OCI-LY7 (cell line): ENCODE data around the gene ITSN2. TPM values are rescaled to one million over a fixed set of nuclear protein-coding genes. Genes with fewer than 3 reads are reported as not detected.

Source experiments
- BruUV-seq: library from RNA; stranded (reverse); fragments of 400-500 nt; replicated peaks from 2 replicates; lab custom pipeline; 2021; lab: Mats Ljungman, UMichigan
- CTCF ChIA-PET: fragments of 300-600 bp; sonication (Branson Sonifier 250); formaldehyde crosslinking; loops from one replicate; lab custom pipeline; 2022; ENCODE audit warnings: antibody characterized with exemption; ENCODE audit not compliant: unreplicated experiment; lab: Charles Lee
- POLR2A ChIA-PET: fragments of 300-600 bp; sonication (Branson Sonifier 250); formaldehyde crosslinking; loops from one replicate; lab custom pipeline; 2022; ENCODE audit warnings: antibody characterized with exemption; lab: Charles Lee
- DNase-seq: peaks from one replicate; pipeline ENCODE4 v3.0.0-alpha.2; 2015; ENCODE audit warnings: low spot score
- H2AFZ ChIP-seq: fragments of 200-600 bp; sonication (generic), shearing (Covaris generic); 2 replicates; pipeline ENCODE4 v1.6.1; 2014; ENCODE audit warnings: mild to moderate bottlenecking, antibody characterized with exemption, low read length, moderate library complexity
- H3K27ac ChIP-seq: fragments of 200-600 bp; sonication (generic); 2 replicates; pipeline ENCODE4 v1.5.1; 2014; ENCODE audit warnings: mixed run types, low read depth, mild to moderate bottlenecking, moderate library complexity, low read length, inconsistent platforms; ENCODE audit not compliant: poor library complexity, severe bottlenecking
- H3K36me3 ChIP-seq: fragments of 200-600 bp; sonication (generic); 2 replicates; pipeline ENCODE4 v1.6.1; 2014; ENCODE audit warnings: mild to moderate bottlenecking, antibody characterized with exemption, low read length, moderate library complexity, mixed read lengths; ENCODE audit not compliant: insufficient read depth
- H3K4me1 ChIP-seq: fragments of 200-600 bp; sonication (generic); 2 replicates; pipeline ENCODE4 v1.5.1; 2014; ENCODE audit warnings: mild to moderate bottlenecking, low read length; ENCODE audit not compliant: insufficient read depth, poor library complexity, severe bottlenecking
- H3K4me2 ChIP-seq: fragments of 200-600 bp; sonication (generic); 2 replicates; pipeline ENCODE4 v1.6.1; 2014; ENCODE audit warnings: mild to moderate bottlenecking, low read length
- H3K4me3 ChIP-seq: fragments of 200-600 bp; sonication (generic); 2 replicates; pipeline ENCODE4 v1.5.1; 2014; ENCODE audit warnings: mild to moderate bottlenecking, low read depth, low read length; ENCODE audit not compliant: poor library complexity, severe bottlenecking
- H3K79me2 ChIP-seq: fragments of 200-600 bp; sonication (generic); 2 replicates; pipeline ENCODE4 v1.6.1; 2016; ENCODE audit warnings: low read depth, mild to moderate bottlenecking, low read length, moderate library complexity, mixed read lengths; ENCODE audit not compliant: insufficient read depth
- H3K9me2 ChIP-seq: fragments of 200-600 bp; sonication (generic); 2 replicates; pipeline ENCODE4 v1.6.1; 2016; ENCODE audit warnings: mild to moderate bottlenecking, low read length, mixed read lengths; ENCODE audit not compliant: insufficient read depth
- H3K9me3 ChIP-seq: fragments of 200-600 bp; sonication (generic); 2 replicates; pipeline ENCODE4 v1.6.1; 2014; ENCODE audit warnings: mild to moderate bottlenecking, mixed run types, low read length, mixed read lengths
- H4K20me1 ChIP-seq: fragments of 200-600 bp; sonication (generic); 2 replicates; pipeline ENCODE4 v1.6.1; 2014; ENCODE audit warnings: mild to moderate bottlenecking, antibody characterized with exemption, low read length, moderate library complexity, mixed read lengths; ENCODE audit not compliant: insufficient read depth
- CTCF ChIP-seq: fragments of 200-600 bp; sonication (generic); conservative IDR thresholded peaks from 2 replicates; pipeline ENCODE4 v1.5.1; 2014; ENCODE audit warnings: mild to moderate bottlenecking, antibody characterized with exemption, low read length, moderate library complexity, mixed read lengths
- EZH2phosphoT487 ChIP-seq: fragments of 200-600 bp; sonication (generic); IDR thresholded peaks from 2 replicates; pipeline ENCODE4 v1.6.1; 2018; ENCODE audit warnings: low read depth, borderline replicate concordance, mild to moderate bottlenecking, mixed run types, antibody characterized with exemption, low read length, moderate library complexity, mixed read lengths
- intact Hi-C: fragments of 100-400 bp; cut with micrococcal nuclease; formaldehyde crosslinking; loops from one replicate; pipeline ENCODE4 v1.10.0; 2022; ENCODE audit not compliant: unreplicated experiment
- total RNA-seq, 2 experiments: library from RNA; depleted of rRNA in 1 of 2; stranded (reverse); fragments of >200 nt in 1 of 2; shearing (Covaris generic) in 1 of 2; gene quantifications; 2 replicates each; pipeline ENCODE4 v1.2.3, GENCODE V29; 2014 to 2022

ITSN2 gene
- total RNA-seq, 2 experiments from 2014 or later = 25.4 to 65.7 TPM

GRCh38 chr2:24214880-24215279, 145.5 kb downstream of the ITSN2 start:
- H3K36me3 ChIP-seq = peaks cover 9% of the 10 kb centered on the region
- peak; percentile 57 for DNase-seq
- no peaks in the 10 kb centered on the region for H4K20me1 ChIP-seq
- H3K9me2 ChIP-seq = no peaks in the 10 kb centered on the region
- ChIA-PET CTCF (no interaction called here), POLR2A (interaction anchor here (0.5 to 2.1 kb wide), 6 partner anchors 8 to 146 kb away, joined by 3 to 10 read pairs (median 4); partner anchors contain the start of gene ITSN2)
- H3K4me1 ChIP-seq = peaks cover 22% of the 10 kb centered on the region
- TF ChIP-seq CTCF (no peak), EZH2phosphoT487 (no peak)
- intact Hi-C loops = no loop called here
- BruUV-seq = TSS peak; percentile 50
- H3K79me2 ChIP-seq = no peaks in the 10 kb centered on the region
- peak overlapping the region; percentile 7 for H3K4me3 ChIP-seq
- no peak overlapping the region for H3K27ac ChIP-seq
- peak overlapping the region; percentile 27; the same call in 1 of the 2 replicates for H2AFZ ChIP-seq
- peak overlapping the region; percentile 42 for H3K4me2 ChIP-seq
- H3K9me3 ChIP-seq = no peaks in the 10 kb centered on the region

- BruUV-seq = no TSS peak
Observed at GRCh38 chr2:24211408-24211807, 148.9 kb downstream of the ITSN2 start.

More at GRCh38 chr2:24211408-24211807, 148.9 kb downstream of the ITSN2 start:
- no peak overlapping the region for H3K4me3 ChIP-seq
- H3K9me3 ChIP-seq = no peaks in the 10 kb centered on the region
- H4K20me1 ChIP-seq = no peaks in the 10 kb centered on the region
- no peak for DNase-seq
- H3K4me2 ChIP-seq = no peak overlapping the region
- H3K36me3 ChIP-seq = peaks cover 9% of the 10 kb centered on the region
- H3K27ac ChIP-seq = no peak overlapping the region
- no peak overlapping the region for H2AFZ ChIP-seq
- H3K4me1 ChIP-seq = peaks cover 22% of the 10 kb centered on the region
- intact Hi-C loops = no loop called here
- no peaks in the 10 kb centered on the region for H3K9me2 ChIP-seq
- CTCF ChIA-PET = no interaction called here
- TF ChIP-seq CTCF (no peak), EZH2phosphoT487 (no peak)
- H3K79me2 ChIP-seq = no peaks in the 10 kb centered on the region
- POLR2A ChIA-PET = interaction anchor here (1.0 kb wide), 1 partner anchor 791 kb away, joined by 3 read pairs; no protein-coding TSS in a partner anchor
